Activated naive CD4-positive, alpha-beta T cell treated with Interleukin-2 at 50 U/mL for 16 hours (primary cell): ENCODE data around the gene TOR4A.
"Not testable (repeated sequence)": the region's sequence is repeated elsewhere in the genome, so short reads cannot be mapped to it uniquely, and the experiment has no call there.

ENCODE experiments used
- DNase-seq: peaks from one replicate; pipeline ENCODE4 v3.0.0-alpha.2; 2020

Gene TOR4A

DNA sequence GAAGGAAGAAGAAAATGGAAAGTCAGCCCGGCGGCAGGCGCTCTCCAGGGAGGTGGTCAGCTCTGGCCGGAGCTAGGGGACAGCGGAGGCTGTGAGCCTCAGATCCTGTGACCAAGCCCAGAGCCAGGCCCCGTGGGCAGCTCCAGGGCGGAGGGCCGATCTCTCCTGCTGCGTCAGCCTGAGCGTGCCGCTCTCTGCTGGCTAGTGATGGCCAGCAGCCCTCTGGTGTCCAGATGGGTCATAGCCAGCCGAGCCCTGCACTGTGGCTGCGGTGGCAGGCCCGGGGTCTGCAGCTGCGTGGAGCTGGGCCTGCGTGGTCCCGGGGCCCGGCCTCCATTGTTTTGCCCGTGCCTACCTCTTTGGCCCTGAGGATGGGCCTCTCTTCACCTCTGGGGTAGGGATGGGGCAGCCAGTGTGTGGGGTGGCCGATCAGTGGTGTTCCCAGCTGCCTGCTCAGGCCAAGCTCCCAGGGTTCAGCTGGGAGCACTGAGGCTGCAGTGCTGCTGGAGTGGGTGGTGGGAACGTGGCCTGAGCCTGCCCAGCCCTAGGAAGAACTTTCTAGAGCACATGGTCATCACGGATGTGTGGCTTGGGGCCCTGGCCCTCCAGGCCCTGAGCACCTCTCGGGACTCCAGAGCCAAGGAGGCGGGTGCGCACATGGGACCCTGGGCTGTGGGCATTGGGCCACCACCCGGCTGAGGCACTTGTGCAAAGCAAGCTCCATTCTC is 41.6 kb downstream of the TOR4A start:
- DNase-seq, result no peak

DNA sequence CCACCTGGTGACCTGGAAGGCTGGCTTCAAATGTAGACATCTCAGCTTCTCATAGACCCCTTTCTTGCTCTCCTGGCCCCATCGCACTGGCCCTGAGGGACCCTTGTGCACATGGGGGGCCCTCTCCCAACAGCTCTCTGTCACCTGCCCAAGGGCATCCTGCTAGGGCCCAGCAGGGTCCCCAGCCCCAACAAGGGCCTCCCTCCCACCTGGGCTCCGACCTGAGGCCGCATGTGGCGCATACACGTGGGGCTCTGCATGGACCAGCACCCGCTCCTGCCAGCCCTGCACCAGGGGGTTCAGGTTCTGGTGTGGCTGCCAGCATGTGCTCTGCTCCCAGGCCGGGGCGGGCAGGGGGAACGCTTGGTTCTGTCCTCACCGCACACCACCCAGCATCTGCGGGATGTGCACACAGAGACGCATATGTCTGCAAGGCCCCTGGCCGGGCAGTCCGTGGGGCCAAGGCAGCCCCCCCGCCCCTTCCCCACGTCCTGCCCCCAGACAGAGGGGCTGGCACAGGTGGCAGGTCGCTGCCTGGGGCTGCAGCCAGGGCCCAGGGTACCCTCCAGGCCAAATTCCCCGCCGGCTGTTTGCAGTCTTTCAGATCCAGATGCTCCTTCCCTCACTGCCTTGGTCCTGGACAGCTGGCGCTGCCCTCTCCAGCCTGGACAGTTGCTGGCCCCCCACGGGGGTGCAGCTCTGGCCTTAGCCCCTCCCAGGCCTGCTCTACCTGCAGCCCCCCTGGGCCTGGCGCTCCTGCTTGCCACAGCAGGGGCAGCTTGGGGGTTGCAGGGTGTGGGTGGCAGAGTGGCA is 42.4 kb downstream of the TOR4A start:
- DNase-seq, result no peak

DNA sequence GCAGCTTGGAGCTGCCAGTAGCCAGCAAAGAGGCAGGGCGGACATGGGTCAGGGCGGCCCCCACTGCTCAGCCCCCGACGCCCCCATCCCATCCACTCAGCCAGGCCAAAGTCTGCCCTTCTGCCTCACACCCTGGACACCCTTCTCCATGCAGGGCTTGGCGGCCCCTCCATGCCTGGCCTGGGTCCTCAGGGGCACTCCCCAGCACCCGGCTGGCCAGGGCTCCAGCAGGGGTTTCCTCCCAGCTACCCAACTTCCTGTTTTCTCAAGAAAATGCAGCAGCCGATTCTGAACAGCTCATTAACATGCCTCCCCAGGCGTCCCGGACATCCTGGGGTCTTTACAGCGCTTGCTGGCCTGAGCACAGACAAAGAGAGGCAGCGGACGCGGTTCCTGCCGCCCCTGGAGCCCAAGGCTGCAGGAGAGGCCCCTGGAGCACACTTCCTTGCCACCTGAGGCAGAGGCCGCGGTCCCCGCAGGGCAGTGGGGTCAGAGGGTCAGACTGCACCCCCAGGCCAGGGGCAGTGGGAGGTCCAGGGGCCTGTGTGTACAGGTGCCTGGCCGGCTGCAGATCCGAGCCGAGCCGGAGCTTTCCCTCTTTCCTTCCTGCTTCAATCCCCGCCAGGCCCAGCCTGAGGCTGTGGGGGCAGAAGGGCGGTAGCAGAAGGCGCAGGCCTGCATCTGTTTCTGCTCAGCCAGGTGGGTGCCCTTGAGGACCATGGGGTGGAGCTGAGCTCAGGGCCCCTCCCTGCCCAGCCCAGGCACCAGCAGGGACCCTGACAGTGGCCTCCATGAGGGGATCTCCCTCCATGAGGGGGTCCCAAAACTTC is 43.2 kb downstream of the TOR4A start:
- no peak for DNase-seq

GRCh38 chr9:137321726-137322361 is 44.3 kb downstream of the TOR4A start:
- DNase-seq, result no peak

- no peak for DNase-seq
Measured at GRCh38 chr9:137323531-137324331, 46.2 kb downstream of the TOR4A start.

- no peak for DNase-seq
Measured at GRCh38 chr9:137325124-137325523, 47.6 kb downstream of the TOR4A start.

DNA sequence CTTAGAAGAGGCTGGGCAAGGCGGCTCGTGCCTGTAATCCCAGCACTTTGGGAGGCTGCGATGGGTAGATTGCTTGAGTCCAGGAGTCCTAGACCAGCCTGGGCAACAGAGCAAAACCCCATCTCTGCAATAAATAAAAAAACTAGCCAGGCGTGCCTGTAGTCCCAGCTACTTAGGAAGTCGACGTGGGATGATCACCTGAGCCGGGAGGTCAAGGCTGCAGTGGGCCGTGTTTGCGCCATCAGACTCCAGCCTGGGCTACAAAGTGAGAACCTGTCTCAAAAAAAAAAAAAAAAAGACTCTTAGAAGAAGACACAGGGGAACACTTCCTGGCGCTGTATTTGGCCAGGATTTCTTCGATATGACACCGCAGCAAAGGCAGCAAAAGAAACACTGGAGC is 48.3 kb downstream of the TOR4A start:
- no peak for DNase-seq

DNA sequence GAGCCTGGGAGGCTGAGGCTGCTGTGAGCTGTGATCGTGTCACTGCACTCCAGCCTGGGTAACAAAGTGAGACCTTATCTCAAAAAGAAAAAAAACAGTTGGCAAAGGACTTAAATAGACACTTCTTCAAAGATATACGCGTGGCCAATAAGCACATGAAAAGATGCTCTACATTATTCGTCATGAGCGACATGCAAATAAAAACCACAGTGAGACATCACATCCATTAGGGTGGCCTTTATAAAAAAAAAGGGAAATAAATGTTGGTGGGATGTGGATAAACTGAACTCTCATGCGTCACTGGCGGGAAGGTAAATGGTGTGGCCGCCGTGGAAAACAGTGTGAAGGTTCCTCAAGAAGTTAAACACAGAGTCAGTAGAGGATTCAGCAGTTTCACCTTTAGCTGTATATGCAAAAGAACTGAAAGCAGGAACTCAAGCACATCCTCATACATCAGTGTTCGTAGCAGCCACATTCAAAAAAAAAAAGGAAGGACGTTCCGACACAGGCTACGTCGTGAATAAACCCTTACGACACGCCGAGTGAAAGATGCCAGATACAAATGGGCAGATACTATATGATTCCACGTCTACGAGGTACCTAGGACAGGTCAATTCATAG is 49.0 kb downstream of the TOR4A start:
- DNase-seq, result no peak

- not testable (repeated sequence) for DNase-seq
Measured at GRCh38 chr9:137327641-137328550, 50.4 kb downstream of the TOR4A start.

GRCh38 chr9:137329590-137329989 is 52.1 kb downstream of the TOR4A start:
- DNase-seq, result not testable (repeated sequence)

GRCh38 chr9:137330689-137331088 is 53.2 kb downstream of the TOR4A start:
- DNase-seq, result no peak

DNA sequence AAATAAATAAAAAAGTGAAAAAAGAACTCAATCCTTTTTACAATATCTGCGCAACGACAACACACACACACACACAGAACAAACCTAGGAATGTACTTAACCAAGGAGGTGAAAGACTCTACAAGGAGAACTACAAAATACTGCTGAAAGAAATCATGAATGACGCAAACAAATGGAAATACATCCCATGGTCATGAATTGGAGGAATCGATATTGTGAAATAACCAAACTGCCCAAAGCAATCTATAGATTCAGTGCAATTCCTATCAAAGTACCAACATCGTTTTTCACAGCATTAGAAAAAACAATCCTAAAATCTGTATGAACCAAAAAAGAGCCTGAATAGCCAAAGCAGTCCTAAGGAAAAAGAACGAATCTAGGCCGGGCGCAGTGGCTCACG is 54.4 kb downstream of the TOR4A start:
- DNase-seq, result no peak
